Hypothalamus (tissue), 51 donors: Measurements from ENCODE around the gene TBX2.

ENCODE experiments used
- DNase-seq, 51 donors: peaks; one replicate each; lab custom pipeline; 2025; lab: John Stamatoyannopoulos, UW

Gene TBX2

GRCh38 chr17:61411261-61412142, 11.9 kb downstream of the TBX2 start:
- peak in 6 of 51 donors; percentile 32 to 60 (median 45) for DNase-seq

DNA sequence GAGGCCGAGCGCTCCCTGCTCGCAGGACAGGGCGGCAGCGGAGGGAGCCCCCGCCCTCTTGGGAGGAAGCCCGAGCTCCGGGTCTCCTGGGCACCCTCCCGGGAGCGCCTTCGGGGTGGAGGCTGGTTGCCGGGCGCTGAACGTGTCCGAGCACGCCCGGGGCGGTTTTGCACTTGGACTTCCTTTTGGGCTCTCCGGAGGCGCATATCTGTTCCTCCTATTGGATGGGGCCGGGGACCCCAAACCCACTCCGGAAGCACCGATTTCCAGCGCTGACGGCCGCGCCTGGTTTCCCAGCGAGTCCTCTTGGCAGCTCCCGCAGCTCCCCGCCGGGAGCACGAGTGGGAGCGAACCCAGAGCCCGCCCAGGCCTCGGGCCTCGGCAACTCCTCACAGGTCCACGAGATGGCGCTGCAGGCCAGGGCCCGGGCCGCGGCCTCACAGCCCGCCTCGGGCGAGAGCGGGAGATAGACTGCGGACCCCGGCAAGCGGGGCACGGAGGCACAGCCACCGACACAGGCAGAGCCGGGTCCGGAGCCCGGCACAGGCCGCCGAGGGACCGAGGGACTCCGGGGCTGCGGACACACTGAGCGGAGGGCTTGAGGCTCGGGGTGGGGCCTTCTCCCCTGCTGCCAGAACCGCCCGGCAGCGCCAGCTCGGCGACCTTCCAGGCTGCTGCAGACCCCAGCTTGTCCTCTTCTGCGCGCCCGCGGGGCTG, 12.7 kb downstream of the TBX2 start:
- peak in 50 of 51 donors; percentile 18 to 86 (median 68) for DNase-seq

DNA sequence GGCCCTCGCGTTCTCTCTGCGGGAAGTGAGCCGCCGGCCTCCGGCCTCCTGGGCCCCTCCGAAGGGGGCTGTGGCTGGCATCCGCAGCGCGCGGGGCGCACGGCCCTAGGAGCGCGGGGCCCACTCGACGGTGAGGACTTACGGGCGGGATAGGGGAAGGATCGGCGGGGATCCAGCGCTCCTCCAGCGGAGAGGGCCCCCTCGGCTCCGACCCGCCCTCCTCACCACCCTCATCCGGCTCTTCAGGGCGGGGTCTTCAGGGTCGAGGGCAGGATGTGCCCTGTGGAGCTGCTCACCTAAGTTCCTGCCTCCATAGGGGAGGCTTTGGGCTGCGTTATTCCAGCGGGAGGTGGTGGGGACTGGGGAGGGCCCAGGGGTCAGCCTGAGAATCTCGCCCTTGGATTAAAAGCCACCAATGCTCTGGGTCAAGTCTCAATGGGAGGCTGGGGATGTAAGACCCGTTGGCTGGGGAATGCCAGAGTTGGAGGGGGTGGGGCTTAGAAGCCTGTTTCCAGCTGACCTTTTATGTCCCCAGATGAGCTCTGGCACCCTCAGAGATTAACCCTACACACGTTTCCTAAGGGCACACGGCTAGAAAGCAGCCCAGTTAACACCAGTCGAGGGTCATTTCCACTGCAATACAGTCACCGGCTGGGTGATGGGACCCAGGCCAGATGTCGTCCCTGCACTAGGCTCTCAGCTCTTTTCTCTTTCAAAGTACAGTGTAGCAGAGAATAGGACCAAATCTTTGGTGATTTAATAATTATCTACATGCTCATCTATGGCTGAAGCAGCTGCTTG, 13.4 kb downstream of the TBX2 start:
- no peak for DNase-seq

GRCh38 chr17:61413661-61414126, 14.1 kb downstream of the TBX2 start:
- DNase-seq: no peak

DNA sequence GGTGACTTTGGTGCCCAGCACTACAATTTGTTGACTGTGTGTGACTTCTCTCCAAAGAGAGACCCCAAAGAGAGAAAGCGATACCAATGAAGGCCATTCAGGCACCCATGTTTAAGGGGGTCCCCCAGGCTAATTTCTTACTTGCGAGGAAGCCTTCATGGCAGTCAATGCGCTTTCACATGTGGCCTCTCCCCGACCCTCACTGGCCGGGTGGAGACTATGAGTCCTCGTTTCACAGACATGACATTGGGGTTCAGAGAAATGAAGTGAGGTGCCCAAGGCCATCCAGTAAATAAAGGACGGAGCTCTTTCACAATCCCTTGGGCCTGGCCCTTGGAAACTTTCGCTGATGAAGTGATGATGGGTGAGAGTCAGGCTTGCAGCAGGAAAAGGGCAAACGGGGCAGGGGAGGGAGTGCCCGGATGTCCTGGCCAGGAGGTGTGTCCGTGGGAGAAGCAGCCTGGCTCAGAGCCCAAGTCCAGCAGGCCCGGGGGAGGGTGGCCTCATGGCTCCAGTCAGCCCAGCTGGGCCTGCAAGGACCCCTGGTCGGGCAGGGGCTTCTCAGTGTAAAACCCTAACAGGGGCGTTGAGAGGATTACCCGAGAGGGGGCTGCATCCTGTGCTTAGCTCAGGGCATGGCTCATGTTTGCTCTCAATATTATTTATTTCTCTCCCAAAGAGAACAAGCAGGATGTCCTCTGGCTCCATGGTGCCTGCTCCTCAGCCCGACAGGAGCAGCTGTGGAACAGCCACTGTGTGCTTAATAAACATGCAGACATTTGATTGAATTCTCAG, 14.7 kb downstream of the TBX2 start:
- DNase-seq: no peak

GRCh38 chr17:61414936-61415251, 15.3 kb downstream of the TBX2 start:
- DNase-seq: no peak

DNA sequence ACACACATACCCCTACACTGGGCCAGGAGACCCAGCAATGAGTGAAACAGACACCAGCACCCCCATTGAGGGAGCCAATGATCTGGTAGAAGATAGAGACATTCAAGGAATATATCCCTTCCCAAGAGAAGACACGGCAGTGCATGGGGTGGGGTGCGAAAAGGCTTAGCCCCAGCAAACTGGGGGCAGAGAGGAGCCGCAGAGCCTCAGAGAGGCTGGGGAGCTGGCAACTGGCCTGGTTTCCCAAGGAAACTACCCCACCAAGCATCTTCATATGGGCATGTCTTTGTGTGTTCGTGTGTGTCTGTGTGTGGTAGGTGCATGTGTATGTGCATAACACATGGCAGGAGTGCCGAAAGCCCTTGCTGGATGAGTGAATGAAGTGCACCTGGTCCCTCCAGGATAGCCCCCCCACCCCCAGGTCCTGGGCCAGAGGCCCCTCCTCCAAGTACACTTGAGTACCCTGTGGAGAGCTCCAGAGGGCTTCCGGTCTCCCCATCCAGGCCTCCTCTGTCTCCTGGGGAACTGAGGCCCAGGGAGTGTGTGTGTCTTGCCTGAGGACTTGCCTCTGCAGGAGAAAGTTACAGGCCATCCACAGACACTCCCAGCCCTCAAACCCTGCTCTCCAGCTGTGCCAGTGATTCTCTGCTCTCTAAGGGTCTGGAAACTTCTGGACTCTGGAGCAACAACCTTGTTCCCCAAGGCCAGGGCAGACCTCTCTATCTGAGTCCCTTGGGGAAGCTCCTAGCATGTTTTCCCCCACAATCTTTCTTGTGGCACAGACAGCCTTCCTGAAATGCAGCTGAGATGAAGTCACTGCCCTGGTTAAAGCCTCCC, 15.9 kb downstream of the TBX2 start:
- no peak for DNase-seq

- DNase-seq: no peak
These were observed 16.5 kb downstream of the TBX2 start for GRCh38 chr17:61416211-61416539.

DNA sequence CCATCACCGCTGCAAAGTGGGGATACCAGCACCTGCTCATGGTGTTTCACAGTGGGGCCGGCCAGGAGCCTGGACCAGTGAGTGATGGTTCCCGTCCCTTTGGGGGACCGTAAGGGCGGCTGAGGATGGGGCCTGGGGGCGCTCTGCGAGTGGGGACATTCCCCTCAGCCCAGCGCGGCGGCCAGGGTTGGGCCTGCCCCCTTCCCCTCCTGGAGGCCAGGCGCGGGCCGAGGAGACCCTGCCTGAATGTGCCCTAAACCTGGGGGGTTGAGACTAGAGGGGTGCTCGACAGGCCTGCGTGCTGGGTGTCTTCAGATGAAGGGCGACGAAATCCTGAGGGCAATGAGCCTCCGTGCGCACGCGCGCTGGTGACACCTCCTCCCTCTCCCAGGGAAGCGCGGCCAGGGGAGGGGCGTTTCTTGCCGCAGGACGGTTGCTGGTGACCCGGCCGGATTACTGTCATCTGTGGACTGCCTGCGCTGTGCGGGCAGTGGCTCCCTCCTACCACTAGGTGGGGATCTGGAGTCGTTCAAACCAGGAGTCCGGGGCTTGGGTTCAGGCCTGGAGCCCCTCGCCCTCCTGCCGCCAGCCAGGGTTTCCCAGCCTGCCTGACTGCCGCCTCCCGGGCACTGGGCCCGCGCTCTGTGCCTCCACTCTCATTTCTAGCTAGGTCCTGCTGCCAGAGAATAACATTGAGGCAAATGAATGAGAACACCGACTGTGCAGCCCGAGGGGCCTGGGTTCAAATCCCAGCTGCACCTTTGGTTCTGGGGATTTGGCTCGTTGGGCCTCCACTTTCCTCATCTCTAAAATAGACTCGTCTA, 17.1 kb downstream of the TBX2 start:
- peak in 42 of 51 donors; percentile 15 to 79 (median 64) for DNase-seq

GRCh38 chr17:61418449-61418848, 18.8 kb downstream of the TBX2 start:
- DNase-seq: no peak

DNA sequence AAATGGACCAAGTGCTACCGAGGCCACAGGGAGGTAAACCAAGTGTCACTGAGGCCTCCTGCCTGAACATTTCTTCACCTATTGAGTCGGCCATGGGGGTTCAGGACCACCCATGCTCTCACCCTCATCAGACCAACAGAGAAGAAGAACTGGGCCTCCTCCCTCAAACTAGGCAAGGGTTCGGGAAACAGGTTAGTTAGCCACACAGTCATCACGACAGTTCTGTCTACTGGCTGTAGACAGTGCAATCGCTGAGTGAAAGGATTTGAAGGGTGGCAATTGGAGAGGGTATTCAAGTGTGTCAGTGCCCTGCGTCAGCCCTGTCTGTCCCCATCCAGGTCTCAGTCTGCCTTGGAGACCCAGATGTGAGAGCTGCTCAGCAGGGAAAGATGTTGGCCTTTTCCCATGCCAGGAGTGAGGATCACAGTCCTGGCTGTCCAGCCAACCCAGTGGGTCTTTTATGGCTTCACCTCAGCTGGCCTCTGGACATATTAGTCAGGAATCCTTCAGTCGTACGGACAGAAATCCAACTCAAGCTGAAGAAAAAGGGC, 19.9 kb downstream of the TBX2 start:
- no peak for DNase-seq

GRCh38 chr17:61420052-61420451, 20.4 kb downstream of the TBX2 start:
- no peak for DNase-seq

DNA sequence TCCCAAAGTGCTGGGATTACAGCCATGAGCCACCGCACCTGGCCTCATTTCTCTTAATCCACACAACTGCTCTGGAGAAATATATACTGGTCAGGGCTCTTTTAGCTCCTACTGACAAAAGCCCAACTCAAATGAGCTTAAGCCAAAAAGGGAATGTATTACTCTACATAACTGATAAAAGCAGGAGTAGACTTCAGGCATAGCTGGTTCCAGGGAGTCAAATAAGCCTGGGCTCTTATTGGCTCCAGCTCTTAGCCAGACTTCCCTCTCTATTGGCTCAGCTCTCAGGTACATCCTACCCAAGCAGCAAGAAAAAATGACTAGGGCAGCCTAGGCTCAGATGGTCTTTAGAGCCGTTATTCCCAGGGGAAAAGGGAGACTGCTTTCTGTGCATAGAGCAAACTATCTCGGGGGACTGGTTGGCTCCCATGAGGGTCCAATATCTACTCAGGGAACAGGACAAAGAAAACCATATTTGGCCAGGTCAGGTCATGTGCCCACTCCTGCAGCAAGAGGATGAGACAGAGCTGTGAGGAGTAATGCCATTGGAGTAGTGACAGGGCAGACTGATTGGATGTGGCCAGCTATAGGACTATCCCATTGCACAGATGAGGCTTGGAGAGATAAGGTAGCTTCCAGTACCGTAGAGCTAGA, 21.2 kb downstream of the TBX2 start:
- no peak for DNase-seq

GRCh38 chr17:61421460-61421859, 21.8 kb downstream of the TBX2 start:
- DNase-seq: no peak

DNA sequence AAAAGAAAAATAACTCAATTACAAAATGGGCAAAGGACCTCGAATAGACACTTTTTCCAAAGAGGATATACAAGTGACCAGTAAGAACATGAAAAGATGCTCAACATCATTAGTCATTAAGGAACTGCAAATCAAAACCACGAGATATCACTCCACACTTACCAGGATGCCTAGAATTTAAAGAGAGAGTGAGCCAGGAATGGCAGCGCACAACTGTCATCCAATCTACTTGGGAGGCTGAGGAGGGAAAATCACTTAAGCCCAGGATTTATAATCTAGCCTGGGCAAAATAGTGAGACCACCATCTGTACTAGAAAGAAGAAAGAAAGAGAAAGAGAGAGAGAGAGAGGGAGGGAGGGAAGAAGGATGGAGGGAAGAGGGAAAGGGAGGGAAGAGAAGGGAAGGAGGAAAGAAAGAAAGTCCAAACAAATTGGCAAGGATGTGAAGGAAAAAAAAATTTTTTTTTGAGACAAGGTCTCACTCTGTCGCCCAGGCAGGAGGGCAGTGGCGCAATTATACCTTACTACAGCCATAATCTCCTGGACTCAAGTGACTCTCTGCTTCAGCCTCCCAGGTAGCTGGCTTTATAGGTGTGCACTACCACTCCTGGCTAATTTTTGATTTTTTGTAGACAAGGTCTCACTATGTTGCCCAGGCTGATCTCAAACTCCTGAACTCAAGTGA, 22.6 kb downstream of the TBX2 start:
- no peak for DNase-seq

DNA sequence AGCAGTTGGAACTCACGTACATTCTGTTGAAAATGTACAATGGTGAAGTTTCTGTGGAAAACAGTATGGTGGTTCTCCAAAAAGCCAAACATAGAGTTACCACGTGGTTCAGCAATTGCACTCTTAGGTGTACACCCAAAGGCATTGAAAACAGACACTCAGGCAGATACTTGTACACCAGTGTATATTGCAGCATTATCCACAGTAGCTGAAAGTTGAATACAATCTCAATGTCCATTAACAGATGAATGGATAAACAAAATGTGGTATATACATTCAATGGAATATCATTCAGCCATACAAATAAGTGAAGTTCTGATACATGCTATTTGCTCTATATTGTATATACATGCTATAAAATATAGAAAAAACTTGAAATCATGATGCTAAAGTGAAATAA, 23.2 kb downstream of the TBX2 start:
- DNase-seq: no peak

- DNase-seq: no peak
These were observed 24.5 kb downstream of the TBX2 start for GRCh38 chr17:61423967-61424649.
